ES-I3 (cell line): ENCODE data around the gene AOC3.
"Not testable (repeated sequence)": the region's sequence is repeated elsewhere in the genome, so short reads cannot be mapped to it uniquely, and the experiment has no call there.

Source experiments
- H3K36me3 ChIP-seq: 2 replicates; pipeline ENCODE4 v1.6.1; 2013; ENCODE audit warnings: mild to moderate bottlenecking, low read length, control low read depth, moderate library complexity; ENCODE audit not compliant: insufficient read depth
- H3K4me1 ChIP-seq: 2 replicates; pipeline ENCODE4 v1.6.1; 2013; ENCODE audit warnings: mild to moderate bottlenecking, control low read depth, low read length; ENCODE audit not compliant: insufficient read depth
- H3K9ac ChIP-seq: 2 replicates; pipeline ENCODE4 v1.6.1; 2013; ENCODE audit warnings: low read depth, mild to moderate bottlenecking, low read length, moderate library complexity
- H3K9me3 ChIP-seq: 2 replicates; pipeline ENCODE4 v1.6.1; 2013; ENCODE audit warnings: mild to moderate bottlenecking, low read length, moderate library complexity; ENCODE audit not compliant: control insufficient read depth, insufficient read depth

The AOC3 gene

DNA sequence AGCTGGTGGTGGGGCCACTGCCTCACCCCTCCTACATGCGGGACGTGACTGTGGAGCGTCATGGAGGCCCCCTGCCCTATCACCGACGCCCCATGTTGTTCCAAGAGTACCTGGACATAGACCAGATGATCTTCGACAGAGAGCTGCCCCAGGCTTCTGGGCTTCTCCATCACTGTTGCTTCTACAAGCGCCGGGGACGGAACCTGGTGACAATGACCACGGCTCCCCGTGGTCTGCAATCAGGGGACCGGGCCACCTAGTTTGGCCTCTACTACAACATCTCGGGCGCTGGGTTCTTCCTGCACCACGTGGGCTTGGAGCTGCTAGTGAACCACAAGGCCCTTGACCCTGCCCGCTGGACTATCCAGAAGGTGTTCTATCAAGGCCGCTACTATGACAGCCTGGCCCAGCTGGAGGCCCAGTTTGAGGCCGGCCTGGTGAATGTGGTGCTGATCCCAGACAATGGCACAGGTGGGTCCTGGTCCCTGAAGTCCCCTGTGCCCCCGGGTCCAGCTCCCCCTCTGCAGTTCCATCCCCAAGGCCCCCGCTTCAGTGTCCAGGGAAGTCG is 16.8 kb downstream of the AOC3 start:
- H3K4me1 ChIP-seq, H3K9me3 ChIP-seq, H3K9ac ChIP-seq, H3K36me3 ChIP-seq: not testable (repeated sequence)

GRCh38 chr17:42868338-42868737 is 17.3 kb downstream of the AOC3 start:
- Histone ChIP-seq H3K36me3 (no peaks in the 10 kb centered on the region), H3K4me1 (peaks cover 8% of the 10 kb centered on the region; the same call in 1 of the 2 replicates), H3K9me3 (0 out of 2 replicates have a peak, but pooled peaks cover 5% of the 10 kb centered on the region), H3K9ac (no peak overlapping the region)

GRCh38 chr17:42871647-42872046 is 20.6 kb downstream of the AOC3 start:
- Histone ChIP-seq H3K4me1 (no peaks in the 10 kb centered on the region), H3K9me3 (peaks cover 5% of the 10 kb centered on the region; the same call in 1 of the 2 replicates), H3K9ac (no peak overlapping the region), H3K36me3 (no peaks in the 10 kb centered on the region)

- no peaks in the 10 kb centered on the region for H3K36me3 ChIP-seq
- H3K4me1 ChIP-seq = no peaks in the 10 kb centered on the region
- peaks cover 5% of the 10 kb centered on the region; the same call in 1 of the 2 replicates for H3K9me3 ChIP-seq
- no peak overlapping the region for H3K9ac ChIP-seq
Measured at GRCh38 chr17:42872251-42872965, 21.4 kb downstream of the AOC3 start.

DNA sequence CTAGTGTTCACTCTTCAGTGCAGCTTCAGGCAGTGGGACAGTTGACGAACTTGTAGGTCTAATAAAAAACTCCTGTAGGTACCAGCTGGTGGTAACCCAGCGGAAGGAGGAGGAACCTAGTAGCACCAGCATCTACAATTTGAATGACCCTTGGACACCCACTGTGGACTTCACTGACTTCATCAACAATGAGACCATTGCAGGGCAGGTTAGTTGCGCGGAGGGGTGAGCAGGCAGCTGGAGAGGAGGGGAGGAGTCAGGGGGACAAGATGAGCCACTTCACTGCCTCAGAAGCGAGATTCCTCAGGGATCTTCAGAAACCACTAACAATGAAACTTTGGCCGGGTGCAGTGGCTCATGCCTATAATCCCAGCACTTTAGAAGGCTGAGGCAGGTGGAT is 22.3 kb downstream of the AOC3 start:
- no peak overlapping the region for H3K9ac ChIP-seq
- H3K36me3 ChIP-seq = no peaks in the 10 kb centered on the region
- H3K4me1 ChIP-seq = peaks cover 1% of the 10 kb centered on the region; the same call in 1 of the 2 replicates
- peaks cover 5% of the 10 kb centered on the region; the same call in 1 of the 2 replicates for H3K9me3 ChIP-seq

DNA sequence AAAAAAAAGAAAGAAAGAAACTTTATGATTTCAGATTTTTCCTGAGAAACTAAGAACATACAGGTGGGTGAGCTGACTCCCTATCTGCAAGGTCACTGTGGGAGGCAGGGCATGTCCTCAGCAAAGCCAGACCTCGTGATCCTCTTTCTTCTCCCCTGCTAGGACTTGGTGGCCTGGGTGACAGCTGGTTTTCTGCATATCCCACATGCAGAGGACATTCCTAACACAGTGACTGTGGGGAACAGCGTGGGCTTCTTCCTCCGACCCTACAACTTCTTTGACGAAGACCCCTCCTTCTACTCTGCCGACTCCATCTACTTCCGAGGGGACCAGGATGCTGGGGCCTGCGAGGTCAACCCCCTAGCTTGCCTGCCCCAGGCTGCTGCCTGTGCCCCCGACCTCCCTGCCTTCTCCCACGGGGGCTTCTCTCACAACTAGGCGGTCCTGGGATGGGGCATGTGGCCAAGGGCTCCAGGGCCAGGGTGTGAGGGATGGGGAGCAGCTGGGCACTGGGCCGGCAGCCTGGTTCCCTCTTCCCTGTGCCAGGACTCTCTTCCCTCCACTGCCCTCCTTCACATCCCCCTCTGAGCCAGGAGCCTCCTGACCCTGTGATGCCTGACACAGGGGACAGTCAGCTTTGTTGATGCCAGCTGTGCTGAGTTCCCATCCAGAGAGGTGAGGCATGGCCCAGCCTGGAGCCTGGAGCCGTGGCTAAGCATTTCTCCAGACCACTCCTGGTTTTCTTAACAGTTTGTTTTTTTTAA is 23.1 kb downstream of the AOC3 start:
- H3K9me3 ChIP-seq, H3K36me3 ChIP-seq, H3K4me1 ChIP-seq, H3K9ac ChIP-seq: not testable (repeated sequence)

DNA sequence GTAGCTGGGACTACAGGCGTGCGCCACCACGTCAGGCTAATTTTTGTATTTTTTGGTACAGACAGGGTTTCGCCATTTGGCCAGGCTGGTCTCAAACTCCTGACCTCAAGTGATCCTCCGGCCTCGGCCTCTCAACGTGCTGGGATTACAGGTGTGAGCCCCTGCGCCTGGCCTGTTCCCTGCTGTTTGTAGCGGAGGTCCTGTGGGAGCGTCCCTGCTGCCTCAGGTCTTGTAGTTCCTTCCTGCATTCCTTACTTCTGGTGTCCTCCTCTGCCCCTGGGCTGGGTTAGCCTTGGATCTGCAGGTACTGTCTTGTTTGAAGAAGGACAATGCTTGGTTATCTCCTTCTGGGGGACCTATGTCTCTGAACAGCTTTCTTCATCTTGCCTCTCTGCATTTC is 26.0 kb downstream of the AOC3 start:
- Histone ChIP-seq H3K4me1 (peaks cover 7% of the 10 kb centered on the region), H3K9ac (no peak overlapping the region), H3K9me3 (no peaks in the 10 kb centered on the region; the same call in 1 of the 2 replicates), H3K36me3 (no peaks in the 10 kb centered on the region)

DNA sequence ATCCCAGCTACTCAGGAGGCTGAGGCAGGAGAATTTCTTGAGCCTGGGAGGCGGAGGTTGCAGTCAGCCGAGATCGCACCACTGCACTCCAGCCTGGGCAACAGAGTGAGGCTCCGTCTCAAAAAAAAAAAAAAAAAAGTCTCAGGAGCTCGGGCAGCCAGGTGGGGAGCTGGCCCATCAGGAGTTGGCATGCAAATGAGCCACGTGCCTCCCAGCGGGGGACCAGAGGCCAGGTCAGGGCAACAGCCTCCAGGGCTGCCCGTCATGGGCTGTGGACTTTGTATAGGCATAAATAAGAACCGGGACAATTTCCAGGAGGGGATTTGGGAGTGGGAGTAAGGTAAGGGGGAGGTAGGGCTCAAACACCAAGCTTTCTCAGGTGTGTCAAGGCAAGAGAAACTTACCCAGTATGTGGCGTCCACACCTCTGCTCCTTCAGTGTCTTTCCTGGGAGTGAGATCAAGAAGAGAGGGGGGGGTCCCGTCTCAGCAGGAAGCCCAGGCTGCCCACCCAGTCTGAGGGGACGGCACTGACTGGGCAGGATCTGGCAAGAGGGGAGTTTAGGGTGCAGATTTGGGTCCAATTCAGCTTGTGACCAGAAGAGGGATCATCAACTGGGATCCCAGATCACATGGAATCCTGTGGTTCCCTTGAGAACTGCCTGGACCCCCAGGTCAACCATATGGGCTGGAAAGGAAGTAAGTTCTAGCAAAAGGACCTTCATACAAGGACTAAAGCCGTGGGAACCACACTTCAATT is 27.3 kb downstream of the AOC3 start:
- no peaks in the 10 kb centered on the region for H3K36me3 ChIP-seq
- H3K9ac ChIP-seq = no peak overlapping the region; the same call in 1 of the 2 replicates
- peaks cover 7% of the 10 kb centered on the region for H3K4me1 ChIP-seq
- H3K9me3 ChIP-seq = no peaks in the 10 kb centered on the region; the same call in 1 of the 2 replicates

DNA sequence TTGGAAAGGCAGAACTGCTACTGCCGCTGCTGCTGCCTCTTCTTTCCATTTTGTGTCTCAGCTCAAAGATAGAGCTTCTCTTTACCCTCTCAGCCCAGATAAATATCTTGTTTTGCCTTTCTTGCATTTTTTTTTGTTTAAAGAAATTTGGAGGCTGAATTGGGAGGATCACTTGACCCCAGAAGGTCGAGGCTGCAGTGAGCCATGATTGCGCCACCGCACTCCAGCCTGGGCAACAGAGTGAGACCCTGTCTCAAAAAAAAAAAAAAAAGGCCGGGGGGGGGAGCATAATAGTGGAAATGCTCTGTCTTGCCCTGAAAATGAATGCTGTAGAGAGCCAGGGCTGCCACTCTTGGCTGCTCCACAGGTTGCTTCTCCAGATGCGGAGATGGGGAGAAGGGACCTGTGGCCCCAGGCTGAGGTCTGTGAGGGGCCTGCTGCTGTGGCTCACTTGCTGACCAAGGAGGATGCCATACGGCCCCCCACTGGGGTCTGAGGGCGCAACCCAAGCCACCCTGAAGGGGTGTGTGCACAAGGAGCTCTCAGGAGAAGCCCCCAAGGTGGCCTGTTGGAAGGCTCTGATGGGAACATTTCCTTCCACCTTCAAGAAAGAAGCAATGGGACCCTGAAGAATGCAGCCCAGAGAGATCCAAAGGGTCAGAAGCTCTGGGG is 28.1 kb downstream of the AOC3 start:
- H3K36me3 ChIP-seq = no peaks in the 10 kb centered on the region
- H3K9ac ChIP-seq = no peak overlapping the region
- H3K4me1 ChIP-seq = peaks cover 7% of the 10 kb centered on the region
- H3K9me3 ChIP-seq = no peaks in the 10 kb centered on the region; the same call in 1 of the 2 replicates

DNA sequence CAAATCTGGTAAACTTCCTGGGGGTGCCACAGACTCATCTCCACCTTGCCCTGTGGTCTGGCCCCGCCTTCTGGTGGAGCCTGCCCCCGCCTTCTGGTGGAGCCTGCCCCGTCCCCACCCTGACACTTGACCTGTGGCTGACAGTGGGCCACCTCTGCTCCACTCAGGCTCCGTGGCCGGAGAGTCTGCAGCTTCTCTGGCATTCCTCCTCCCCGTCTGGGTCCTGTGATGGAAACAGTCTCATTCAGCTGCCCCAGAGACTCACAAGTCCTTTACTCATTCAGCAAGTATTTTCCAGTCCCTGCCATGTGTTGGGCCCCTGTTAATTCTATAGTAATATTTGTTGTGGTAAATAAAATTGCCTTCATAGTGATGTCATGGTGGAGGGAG is 28.6 kb downstream of the AOC3 start:
- H3K36me3 ChIP-seq = no peaks in the 10 kb centered on the region
- peaks cover 7% of the 10 kb centered on the region for H3K4me1 ChIP-seq
- no peak overlapping the region for H3K9ac ChIP-seq
- H3K9me3 ChIP-seq = no peaks in the 10 kb centered on the region; the same call in 1 of the 2 replicates

- H3K4me1 ChIP-seq = peaks cover 7% of the 10 kb centered on the region
- H3K36me3 ChIP-seq = no peaks in the 10 kb centered on the region
- no peak overlapping the region for H3K9ac ChIP-seq
- no peaks in the 10 kb centered on the region for H3K9me3 ChIP-seq
Measured at GRCh38 chr17:42880776-42881310, 29.8 kb downstream of the AOC3 start.

GRCh38 chr17:42881706-42882105 is 30.7 kb downstream of the AOC3 start:
- H3K36me3 ChIP-seq, H3K9me3 ChIP-seq, H3K4me1 ChIP-seq, H3K9ac ChIP-seq: not testable (repeated sequence)

- Histone ChIP-seq H3K9ac (no peak overlapping the region), H3K4me1 (peaks cover 7% of the 10 kb centered on the region), H3K9me3 (no peaks in the 10 kb centered on the region), H3K36me3 (no peaks in the 10 kb centered on the region)
Measured at GRCh38 chr17:42882166-42882565, 31.2 kb downstream of the AOC3 start.
